Skin epidermis (tissue), 12 donors: ENCODE results near the gene LASP1.
"Not testable (repeated sequence)": the region's sequence is repeated elsewhere in the genome, so short reads cannot be mapped to it uniquely, and the experiment has no call there.

ENCODE experiments used
- H3K27ac ChIP-seq, 21 experiments: fragments of 200-600 bp; sonication (generic) in 11 of 21; one replicate each; pipeline ENCODE4 v1.5.0; 2020; ENCODE audit warnings: mild to moderate bottlenecking in 3 of 21, inconsistent platforms in 2 of 21, moderate library complexity in 2 of 21
- H3K4me3 ChIP-seq, 7 experiments: fragments of 200-600 bp; sonication (generic) in 2 of 7; one replicate each; pipeline ENCODE4 v1.5.0; 2020; ENCODE audit warnings: inconsistent platforms in 2 of 7, mild to moderate bottlenecking in 2 of 7, moderate library complexity in 1 of 7

The LASP1 gene

GRCh38 chr17:38899421-38899820, 29.6 kb downstream of the LASP1 start:
- Histone ChIP-seq H3K27ac (peak overlapping the region in 20 of 21 experiments; percentile 17 to 98 (median 74)), H3K4me3 (peak overlapping the region in 1 of 7 experiments; percentile 10)

DNA sequence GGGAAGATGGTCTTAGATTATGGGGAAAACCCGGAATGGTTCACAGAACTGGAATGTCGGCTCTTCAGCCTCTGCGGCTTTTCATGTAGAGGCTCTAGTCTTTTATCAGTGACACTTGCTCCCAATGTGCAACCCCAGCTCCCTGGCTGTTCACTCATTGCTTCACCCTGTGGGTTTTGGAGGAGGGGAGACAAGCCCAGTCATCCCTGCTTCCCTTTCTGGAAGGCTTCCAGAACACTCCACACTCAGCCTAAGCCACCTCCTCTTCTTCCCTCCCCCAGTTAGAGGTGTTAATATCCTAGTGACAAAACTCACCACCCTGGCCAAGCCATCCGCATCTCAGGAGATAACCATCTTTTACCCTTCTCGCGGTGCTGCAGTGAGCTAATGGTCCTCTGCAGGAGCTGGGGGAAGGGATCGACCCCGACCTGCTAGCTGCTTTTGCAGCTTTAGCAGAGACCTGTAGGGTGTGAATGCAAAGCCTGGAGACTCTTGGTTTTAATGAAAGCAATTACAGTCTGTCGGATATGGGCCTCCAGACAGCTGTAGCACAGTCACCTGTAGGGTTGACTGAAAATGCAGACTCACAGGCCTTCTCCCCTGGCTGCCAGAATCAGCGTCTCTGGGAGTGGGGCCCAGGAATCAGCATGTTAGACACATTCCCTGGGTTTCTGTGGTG, 31.3 kb downstream of the LASP1 start:
- Histone ChIP-seq H3K4me3 (no peak overlapping the region), H3K27ac (peak overlapping the region in 15 of 21 experiments; percentile 10 to 98 (median 48))

DNA sequence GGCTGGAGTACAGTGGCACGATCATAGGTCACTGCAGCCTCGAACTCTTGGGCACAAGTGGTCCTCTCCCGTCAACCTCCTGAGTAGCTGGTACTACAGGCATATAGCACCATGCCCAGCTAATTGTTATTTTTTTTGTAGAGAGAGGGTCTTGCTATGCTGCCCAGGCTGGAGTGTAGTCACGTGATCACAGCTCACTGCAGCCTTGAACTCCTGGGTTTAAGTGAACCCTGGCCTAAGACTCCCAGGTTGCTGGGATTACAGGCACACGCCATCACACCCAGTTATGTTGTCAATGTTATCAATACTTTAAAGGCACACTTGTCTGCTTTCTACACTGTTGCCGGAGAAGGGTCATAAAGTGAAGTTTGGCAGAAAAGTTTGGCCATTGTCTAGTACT, 33.5 kb downstream of the LASP1 start:
- Histone ChIP-seq H3K27ac (peak overlapping the region in 2 of 21 experiments; percentile 18 to 98), H3K4me3 (no peak overlapping the region)

DNA sequence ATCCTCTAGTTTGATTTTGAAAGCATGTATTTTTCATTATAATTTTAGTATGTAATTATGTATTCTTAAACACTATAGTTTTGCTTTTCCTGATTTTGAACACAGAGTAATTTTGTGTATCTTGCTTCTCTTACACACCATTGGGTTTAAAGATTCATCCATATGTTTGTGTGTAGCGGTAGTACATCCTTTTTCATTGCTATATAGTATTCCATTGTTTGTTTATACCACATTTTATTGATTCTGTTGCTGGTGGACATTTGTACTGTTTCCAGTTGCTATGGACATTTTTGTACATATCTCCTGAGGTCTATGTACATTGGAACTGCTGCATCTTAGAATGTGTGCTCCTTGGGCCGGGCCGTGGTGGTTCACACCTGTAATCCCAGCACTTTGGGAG, 35.0 kb downstream of the LASP1 start:
- Histone ChIP-seq H3K27ac (no peak overlapping the region), H3K4me3 (no peak overlapping the region)

GRCh38 chr17:38905375-38905774, 35.5 kb downstream of the LASP1 start:
- Histone ChIP-seq H3K4me3 (no peak overlapping the region), H3K27ac (no peak overlapping the region)

DNA sequence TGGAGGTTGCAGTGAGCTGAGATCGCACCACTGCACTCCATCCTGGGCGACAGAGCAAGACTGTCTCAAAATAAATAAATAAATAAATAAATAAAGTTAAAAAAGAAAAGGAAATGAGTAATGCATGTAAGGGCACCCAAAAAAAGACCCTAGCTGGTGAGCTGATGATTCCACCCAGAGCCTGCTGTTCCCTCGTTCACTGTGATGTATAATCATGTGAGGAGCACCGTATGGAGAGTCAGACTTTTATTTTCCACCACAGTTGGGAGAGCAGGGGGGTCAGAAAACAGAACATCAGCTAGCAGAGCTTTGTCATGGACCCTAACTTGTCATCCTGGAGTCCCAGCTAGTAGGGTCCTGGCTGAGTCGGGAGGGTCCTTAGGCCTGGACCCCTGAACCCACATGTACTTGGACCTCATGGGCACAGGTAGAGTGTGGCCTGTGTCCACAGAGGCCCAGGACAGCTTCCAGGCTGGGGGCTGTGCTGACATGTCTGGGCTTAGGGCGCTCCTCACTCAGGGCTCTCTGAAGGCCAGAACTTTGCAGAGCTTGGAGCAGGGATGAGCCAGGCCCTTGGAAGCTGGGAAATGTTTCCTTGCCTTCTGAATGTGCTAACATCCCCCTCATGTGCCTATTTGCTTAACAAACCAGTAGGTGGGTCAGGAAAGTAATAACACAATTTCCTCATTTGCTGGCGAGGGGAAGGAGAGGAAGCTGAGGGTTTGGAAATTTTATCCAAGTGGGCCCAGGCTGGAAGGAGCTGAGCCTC, 36.8 kb downstream of the LASP1 start:
- Histone ChIP-seq H3K27ac (peak overlapping the region in 11 of 21 experiments; percentile 3 to 79 (median 41)), H3K4me3 (no peak overlapping the region)

GRCh38 chr17:38907930-38908675, 38.2 kb downstream of the LASP1 start:
- peak overlapping the region in 19 of 21 experiments; percentile 6 to 79 (median 62) for H3K27ac ChIP-seq

GRCh38 chr17:38908676-38909181, 38.9 kb downstream of the LASP1 start:
- peak overlapping the region in 19 of 21 experiments; percentile 6 to 79 (median 62) for H3K27ac ChIP-seq
- no peak overlapping the region for H3K4me3 ChIP-seq

More at GRCh38 chr17:38907930-38908675, 38.2 kb downstream of the LASP1 start:
- no peak overlapping the region for H3K4me3 ChIP-seq

GRCh38 chr17:38910325-38910724, 40.5 kb downstream of the LASP1 start:
- Histone ChIP-seq H3K27ac (no peak overlapping the region), H3K4me3 (no peak overlapping the region)

- peak overlapping the region in 1 of 21 experiments; percentile 38 for H3K27ac ChIP-seq
- H3K4me3 ChIP-seq = no peak overlapping the region
These were observed 41.3 kb downstream of the LASP1 start for GRCh38 chr17:38911081-38911730.

GRCh38 chr17:38911731-38912081, 41.8 kb downstream of the LASP1 start:
- not testable (repeated sequence) for H3K4me3 ChIP-seq
- peak overlapping the region in 2 of 21 experiments; percentile 30 to 38 for H3K27ac ChIP-seq

- no peak overlapping the region for H3K4me3 ChIP-seq
- H3K27ac ChIP-seq = peak overlapping the region in 4 of 21 experiments; percentile 8 to 38 (median 30)
These were observed 42.5 kb downstream of the LASP1 start for GRCh38 chr17:38912221-38912813.

DNA sequence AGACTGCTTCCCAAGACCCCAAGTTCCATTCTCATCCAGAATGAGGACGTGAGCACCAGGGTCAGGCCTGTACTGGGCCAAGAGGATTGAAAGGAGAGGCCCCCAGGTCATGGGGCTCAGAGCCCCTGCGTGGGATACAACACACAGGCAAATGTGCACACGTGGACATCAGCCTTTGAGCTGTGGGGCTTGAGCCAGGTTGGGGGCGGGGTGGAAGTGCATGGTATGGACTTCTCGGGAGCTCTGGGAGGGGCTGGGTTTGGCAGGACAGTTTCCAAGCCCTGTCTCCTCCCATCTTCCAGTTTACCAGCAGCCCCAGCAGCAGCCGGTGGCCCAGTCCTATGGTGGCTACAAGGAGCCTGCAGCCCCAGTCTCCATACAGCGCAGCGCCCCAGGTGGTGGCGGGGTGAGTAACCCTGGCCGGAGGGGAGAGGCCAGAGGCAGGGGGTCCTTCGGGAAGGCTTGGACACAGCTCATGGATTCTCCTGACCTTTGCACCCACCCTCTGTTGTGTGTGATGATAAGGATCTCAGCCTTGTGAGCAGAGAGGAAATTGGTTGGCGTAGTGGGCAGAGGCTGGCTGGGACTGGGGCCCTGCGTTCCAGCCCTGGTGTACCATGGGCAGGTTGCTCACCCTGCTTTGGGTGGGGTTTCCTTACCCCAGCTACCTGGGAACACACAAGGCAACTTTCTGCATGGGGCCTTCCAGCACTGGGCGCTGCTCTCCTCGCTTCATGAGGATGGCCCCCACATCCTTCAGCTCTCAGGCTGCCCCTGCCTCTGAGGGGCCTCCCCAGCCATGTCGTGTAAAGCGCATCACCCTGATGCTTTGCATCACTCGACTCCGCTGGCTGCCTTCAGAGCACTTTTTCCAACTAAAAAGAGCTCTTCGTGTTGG, 45.1 kb downstream of the LASP1 start:
- Histone ChIP-seq H3K4me3 (no peak overlapping the region), H3K27ac (no peak overlapping the region)

GRCh38 chr17:38915639-38915995, 45.8 kb downstream of the LASP1 start:
- H3K27ac ChIP-seq = no peak overlapping the region
- H3K4me3 ChIP-seq = no peak overlapping the region

- Histone ChIP-seq H3K27ac (no peak overlapping the region), H3K4me3 (no peak overlapping the region)
These were observed 46.9 kb downstream of the LASP1 start for GRCh38 chr17:38916771-38917170.

DNA sequence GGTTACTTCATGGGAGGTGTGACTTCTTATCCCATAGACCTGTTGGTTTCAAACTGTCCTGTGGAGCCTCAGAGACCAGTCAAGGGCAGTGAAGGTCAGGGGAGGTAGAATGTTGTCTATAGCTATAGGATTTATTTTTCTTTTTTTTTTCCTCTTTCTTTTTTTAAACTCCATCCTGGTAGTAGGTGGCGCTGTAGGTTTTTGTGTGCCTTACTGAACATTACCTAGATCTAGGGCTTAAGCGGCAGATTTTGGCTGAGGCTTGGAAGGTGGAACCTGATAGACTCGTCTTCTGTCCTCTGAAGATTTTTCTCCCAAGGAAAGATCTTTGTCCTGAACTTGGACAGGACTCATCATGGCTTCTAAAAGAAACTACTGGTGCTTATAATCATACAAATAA, 47.4 kb downstream of the LASP1 start:
- H3K27ac ChIP-seq = no peak overlapping the region
- no peak overlapping the region for H3K4me3 ChIP-seq

DNA sequence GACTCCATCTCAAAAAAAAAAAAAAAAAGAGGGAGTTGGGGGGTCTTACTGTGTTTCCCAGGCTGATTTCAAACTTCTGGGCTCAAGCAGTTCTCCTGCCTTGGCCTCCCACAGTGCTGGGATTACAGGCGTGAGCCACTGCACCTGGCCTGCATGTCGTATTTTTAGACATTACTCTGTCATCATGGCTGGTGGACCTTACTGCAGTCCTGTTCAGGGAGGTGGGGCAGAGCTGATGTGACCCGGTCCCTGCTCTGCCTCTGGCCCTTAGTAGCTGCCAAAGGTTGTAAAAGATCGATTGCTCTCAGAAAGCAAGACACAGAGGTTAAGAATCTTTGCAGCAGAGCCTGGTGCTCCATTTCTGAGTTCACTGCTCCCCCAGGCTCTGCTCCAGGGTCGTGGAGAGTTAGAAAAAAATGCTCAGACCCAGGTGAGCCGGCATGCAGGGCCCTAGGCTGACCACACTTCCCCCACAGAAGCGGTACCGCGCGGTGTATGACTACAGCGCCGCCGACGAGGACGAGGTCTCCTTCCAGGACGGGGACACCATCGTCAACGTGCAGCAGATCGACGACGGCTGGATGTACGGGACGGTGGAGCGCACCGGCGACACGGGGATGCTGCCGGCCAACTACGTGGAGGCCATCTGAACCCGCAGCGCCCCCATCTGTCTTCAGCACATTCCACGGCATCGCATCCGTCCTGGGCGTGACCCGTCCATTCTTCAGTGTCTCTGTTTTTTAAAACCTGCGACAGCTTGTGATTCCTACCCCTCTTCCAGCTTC, 48.5 kb downstream of the LASP1 start:
- Histone ChIP-seq H3K4me3 (no peak overlapping the region), H3K27ac (no peak overlapping the region)

GRCh38 chr17:38918916-38919315, 49.1 kb downstream of the LASP1 start:
- H3K27ac ChIP-seq = no peak overlapping the region
- H3K4me3 ChIP-seq = no peak overlapping the region
